ENCODE results near the gene ENTHD1.
"Not testable (repeated sequence)": the region's sequence is repeated elsewhere in the genome, so short reads cannot be mapped to it uniquely, and the experiment has no call there.

ENTHD1 gene

DNA sequence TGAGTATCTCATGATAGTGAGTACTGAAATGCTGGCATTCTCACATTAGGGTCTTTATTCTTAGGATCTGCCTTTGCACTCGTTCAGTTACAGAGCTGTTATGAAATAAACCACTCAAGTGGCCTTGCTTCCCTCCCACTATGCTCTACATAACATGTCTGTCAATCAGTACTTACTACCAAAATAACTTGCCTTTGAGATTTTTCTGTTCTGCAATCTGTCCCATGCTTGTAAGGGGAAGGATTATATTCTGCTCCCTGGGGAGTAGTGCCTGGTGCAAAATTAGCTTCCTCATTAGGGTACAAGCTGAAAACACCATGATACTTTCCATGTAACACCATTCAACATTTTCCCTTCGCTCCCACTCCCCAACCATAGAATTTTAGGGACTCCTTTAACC is 5.4 kb upstream of the ENTHD1 start:
- DNase-seq = peak; percentile 86 to 93

DNA sequence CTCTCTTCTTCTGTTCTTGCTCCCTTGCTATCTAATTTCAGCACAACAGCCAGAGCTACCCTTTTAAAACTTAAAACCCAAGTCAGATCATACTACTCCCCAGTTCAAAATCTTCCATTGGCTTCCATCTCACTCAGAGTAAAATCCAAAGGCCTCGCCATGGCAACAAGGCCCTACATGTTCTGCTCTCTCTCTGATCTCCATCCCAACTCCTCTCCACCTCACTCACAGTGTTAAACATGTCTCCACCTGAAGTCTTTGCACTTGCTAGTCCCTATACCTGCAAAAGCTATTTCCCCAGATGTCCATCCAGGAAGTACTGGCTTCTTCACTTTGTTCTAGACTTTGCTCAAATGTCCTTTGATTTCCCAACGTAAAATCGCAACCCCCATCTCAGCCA is 4.3 kb upstream of the ENTHD1 start:
- DNase-seq = no peak

GRCh38 chr22:39896313-39896996 is 2.9 kb upstream of the ENTHD1 start:
- DNase-seq = no peak

- DNase-seq = no peak
Measured at GRCh38 chr22:39895682-39896081, 2.1 kb upstream of the ENTHD1 start.

DNA sequence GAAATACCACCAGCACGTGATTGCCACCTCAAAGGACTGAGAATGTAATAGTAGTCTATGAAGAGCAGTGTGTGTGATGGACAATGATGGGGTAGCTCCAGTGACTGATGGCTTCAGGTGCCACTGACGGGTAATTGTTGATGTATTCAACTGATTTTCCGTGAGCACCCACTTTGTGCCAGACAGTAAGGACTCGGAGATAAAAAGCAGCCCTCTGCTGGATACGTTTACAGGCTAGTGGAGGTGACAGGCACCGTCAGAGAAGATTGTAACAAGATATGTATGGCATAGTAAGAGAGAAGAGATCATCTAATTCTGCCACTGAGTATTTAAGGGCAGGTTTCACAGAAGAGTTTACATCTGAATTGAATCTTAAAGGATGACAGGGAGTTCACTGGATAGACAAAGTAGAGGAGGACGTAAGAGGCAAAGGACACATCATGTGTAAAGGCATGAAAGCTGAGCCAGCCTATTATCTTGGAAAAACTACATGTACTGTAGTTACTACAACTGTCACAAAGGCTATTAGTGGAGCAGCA is 1.1 kb upstream of the ENTHD1 start:
- no peak for DNase-seq

- not testable (repeated sequence) for DNase-seq
Measured at GRCh38 chr22:39889924-39890323, 3.6 kb downstream of the ENTHD1 start.

- DNase-seq = no peak
Measured at GRCh38 chr22:39883057-39883456, 10.5 kb downstream of the ENTHD1 start.

DNA sequence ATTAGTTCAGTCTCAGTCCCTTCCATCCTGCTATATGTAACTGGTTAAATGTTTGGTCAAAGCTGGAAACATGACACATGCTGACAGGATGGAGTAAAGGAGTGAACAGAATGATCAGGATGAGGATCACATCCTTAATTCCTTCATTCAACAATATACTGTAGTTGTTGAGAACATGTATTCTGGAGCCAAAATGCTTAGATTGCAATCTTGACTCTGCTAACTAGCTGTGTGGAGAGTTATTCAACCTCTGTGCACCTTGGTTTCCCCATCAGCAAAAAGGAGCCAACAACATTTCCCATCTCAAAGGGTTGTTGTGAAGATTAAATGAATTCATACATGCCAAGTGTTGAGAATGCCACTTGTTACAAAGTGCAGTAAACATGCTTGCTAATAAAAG is 12.8 kb downstream of the ENTHD1 start:
- no peak for DNase-seq

- DNase-seq = no peak
Measured at GRCh38 chr22:39877079-39877845, 16.3 kb downstream of the ENTHD1 start.

- not testable (repeated sequence) for DNase-seq
Measured at GRCh38 chr22:39875176-39875885, 18.2 kb downstream of the ENTHD1 start.

GRCh38 chr22:39873965-39874364 is 19.6 kb downstream of the ENTHD1 start:
- peak; percentile 54 to 72 for DNase-seq

GRCh38 chr22:39872548-39872947 is 21.0 kb downstream of the ENTHD1 start:
- no peak for DNase-seq

GRCh38 chr22:39871008-39871798 is 22.4 kb downstream of the ENTHD1 start:
- DNase-seq = no peak

- DNase-seq = not testable (repeated sequence)
Measured at GRCh38 chr22:39869797-39870196, 23.8 kb downstream of the ENTHD1 start.

- DNase-seq = no peak
Measured at GRCh38 chr22:39868741-39869140, 24.8 kb downstream of the ENTHD1 start.

GRCh38 chr22:39859903-39860588 is 33.5 kb downstream of the ENTHD1 start:
- DNase-seq = no peak

GRCh38 chr22:39856588-39856987 is 37.0 kb downstream of the ENTHD1 start:
- DNase-seq = no peak

GRCh38 chr22:39852799-39853198 is 40.8 kb downstream of the ENTHD1 start:
- no peak for DNase-seq

DNA sequence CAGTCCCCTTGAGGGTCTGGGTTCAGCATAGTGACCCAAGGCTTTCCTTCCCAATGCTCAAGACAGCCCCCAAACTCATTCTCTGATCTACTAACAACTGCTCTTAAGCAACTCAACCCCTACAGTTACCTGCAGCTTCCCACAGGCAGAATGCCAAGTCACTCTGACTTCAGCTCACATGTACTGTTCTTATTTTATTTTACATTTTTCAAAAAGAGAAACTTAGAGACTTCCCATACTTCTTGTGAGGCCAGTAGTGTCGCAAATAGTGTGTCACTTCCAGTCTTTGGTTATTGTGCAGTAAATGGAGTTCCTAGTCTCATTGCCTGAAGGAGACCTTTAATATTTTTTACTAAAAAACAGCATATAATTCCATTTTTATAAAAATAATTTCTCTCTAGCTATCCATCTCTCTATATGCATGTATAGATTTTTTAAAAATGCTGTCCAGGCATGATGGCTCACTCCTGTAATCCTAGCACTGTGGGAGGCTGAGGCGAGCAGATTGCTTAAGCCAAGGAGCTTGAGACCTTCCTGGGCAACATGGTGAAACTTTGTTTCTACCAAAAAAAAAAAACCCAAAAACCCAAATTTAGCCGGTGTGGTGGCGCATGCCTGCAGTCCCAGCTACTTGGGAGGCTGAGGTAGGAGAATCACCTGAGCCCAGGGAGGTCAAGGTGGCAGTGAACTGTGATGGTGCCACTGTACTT is 41.8 kb downstream of the ENTHD1 start:
- DNase-seq = peak; percentile 53 to 63

DNA sequence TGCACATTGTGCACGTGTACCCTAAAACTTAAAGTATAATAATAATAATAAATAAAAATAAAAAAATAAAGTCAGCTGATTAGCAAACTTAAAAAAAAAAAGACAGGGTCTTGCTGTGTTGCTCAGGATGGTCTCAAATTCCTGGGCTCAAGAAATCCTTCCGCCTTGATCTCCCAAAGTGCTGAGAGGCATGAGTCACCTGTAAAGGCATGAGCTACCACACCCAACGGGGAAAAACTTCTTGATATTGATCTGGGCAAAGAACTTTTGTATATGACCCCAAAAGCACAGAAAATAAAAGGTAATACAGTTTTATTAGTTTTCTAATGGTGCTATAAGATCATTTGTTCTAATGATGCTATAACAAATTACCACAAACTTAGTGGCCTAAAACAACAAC is 46.1 kb downstream of the ENTHD1 start:
- DNase-seq = no peak

DNA sequence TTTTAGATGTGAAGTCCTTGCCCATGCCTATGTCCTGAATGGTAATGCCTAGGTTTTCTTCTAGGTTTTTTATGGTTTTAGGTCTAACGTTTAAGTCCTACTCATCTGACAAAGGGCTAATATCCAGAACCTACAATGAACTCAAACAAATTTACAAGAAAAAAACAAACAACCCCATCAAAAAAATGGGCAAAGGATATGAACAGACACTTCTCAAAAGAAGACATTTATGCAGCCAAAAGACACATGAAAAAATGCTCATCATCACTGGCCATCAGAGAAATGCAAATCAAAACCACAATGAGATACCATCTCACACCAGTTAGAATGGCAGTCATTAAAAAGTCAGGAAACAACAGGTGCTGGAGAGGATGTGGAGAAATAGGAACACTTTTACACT is 47.0 kb downstream of the ENTHD1 start:
- DNase-seq = not testable (repeated sequence)
